ENCODE results near the gene TAF1A.
A peak's percentile ranks its signal among the peaks of the same experiment; 100 is the strongest.

The TAF1A gene

DNA sequence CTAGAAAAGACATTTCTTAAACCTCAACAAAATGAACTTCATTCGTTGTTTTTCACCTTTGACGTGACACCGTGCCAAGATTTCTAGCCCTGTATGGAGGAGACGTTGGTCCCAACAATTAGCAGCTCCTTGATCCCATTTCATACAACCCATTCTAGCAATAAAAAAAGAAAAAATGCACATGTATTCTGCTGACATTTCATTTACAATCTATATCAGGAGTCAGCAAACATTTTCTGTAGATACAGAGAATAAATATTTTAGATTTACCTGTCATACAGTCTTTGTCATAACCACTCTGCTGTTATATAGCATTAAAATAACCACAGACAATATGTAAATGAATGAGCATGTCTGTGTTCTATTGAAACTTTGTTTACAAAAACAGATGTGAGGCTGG is 7.0 kb upstream of the TAF1A start:
- no peak overlapping the region for H3K27ac ChIP-seq (ENCODE audit: low read depth, low read length)
- H3K27me3 ChIP-seq (ENCODE audit: insufficient read depth, low read length) = no peaks in the 10 kb centered on the region
- peaks cover 19% of the 10 kb centered on the region for H3K4me1 ChIP-seq (ENCODE audit: control insufficient read depth, insufficient read depth, low read length, unreplicated experiment)
- no peaks in the 10 kb centered on the region for H3K36me3 ChIP-seq (ENCODE audit: insufficient read depth, low read length)
- H2AFZ ChIP-seq (ENCODE audit: low read length, unreplicated experiment) = no peak overlapping the region
- no peaks in the 10 kb centered on the region for H3K79me2 ChIP-seq (ENCODE audit: control insufficient read depth, insufficient read depth, low read length, unreplicated experiment)
- H3K4me3 ChIP-seq (ENCODE audit: low read depth, low read length) = no peak overlapping the region

DNA sequence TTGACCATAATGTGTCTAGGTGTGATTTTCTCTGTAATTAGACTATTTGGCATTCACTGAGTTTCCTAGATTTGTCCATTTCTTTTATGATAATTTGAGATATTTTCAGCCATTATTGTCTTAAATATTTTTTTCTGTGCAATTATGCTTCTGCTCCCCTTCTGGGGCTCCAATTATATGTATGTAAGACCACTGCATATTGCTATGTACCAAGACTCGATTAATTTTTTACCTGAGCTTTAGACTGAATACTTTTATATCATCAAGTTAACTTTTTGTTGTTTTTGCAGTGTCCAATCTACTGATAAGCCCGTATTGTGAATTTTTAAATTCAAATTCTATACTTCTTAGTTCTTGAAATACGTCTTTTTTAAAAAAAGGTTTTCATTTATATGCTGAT is 5.1 kb upstream of the TAF1A start:
- Histone ChIP-seq H3K79me2 (ENCODE audit: control insufficient read depth, insufficient read depth, low read length, unreplicated experiment) (peaks cover 3% of the 10 kb centered on the region), H3K4me3 (ENCODE audit: low read depth, low read length) (no peak overlapping the region)

DNA sequence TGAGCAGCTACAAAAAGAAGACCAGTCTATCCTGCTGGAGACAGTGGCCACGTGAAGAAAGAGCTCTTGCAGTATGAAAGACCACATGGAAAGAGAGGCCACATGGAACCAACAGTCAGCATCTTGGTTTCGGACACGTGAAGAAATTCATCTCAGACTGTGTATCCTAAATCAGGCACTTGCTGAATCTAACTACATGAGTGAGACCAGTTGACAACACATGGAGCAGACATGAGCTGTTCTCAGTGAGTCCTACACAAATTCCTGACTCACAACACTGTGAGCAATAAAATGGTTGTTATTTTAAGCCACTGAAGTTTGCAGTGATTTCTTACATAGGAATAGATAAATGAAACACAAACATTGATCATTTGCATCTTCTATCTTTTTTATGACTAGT is 2.4 kb upstream of the TAF1A start:
- no peaks in the 10 kb centered on the region for H3K36me3 ChIP-seq (ENCODE audit: insufficient read depth, low read length)
- no peaks in the 10 kb centered on the region for H3K27me3 ChIP-seq (ENCODE audit: insufficient read depth, low read length)
- peaks cover 13% of the 10 kb centered on the region for H3K4me1 ChIP-seq (ENCODE audit: control insufficient read depth, insufficient read depth, low read length, unreplicated experiment)
- H3K27ac ChIP-seq (ENCODE audit: low read depth, low read length) = no peak overlapping the region
- H2AFZ ChIP-seq (ENCODE audit: low read length, unreplicated experiment) = no peak overlapping the region
- peaks cover 23% of the 10 kb centered on the region for H3K79me2 ChIP-seq (ENCODE audit: control insufficient read depth, insufficient read depth, low read length, unreplicated experiment)
- H3K4me3 ChIP-seq (ENCODE audit: low read depth, low read length) = no peak overlapping the region

More for the DNA sequence above, 5.1 kb upstream of the TAF1A start:
- Histone ChIP-seq H3K36me3 (ENCODE audit: insufficient read depth, low read length) (no peaks in the 10 kb centered on the region), H2AFZ (ENCODE audit: low read length, unreplicated experiment) (no peak overlapping the region), H3K27me3 (ENCODE audit: insufficient read depth, low read length) (no peaks in the 10 kb centered on the region), H3K27ac (ENCODE audit: low read depth, low read length) (no peak overlapping the region), H3K4me1 (ENCODE audit: control insufficient read depth, insufficient read depth, low read length, unreplicated experiment) (peaks cover 8% of the 10 kb centered on the region)

DNA sequence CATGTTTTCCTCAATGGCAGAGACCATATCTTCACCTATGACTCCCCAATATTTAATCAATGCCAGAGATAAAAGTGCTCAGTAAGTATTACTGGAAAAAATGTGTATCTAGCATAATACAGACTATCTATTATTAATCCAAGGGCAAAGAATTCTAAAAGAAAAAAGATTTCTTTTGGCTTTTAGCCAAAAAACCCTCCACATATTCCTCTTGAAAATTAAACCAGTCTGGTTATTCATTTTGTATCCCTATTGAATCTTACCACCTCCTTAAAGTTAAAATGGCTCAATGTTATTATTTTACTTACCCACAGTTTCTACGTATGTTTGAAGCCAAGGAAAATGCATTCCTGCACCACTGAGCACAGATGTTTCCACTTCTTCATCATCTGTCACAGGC is 1.6 kb downstream of the TAF1A start:
- H3K79me2 ChIP-seq (ENCODE audit: control insufficient read depth, insufficient read depth, low read length, unreplicated experiment) = peaks cover 39% of the 10 kb centered on the region
- H3K4me1 ChIP-seq (ENCODE audit: control insufficient read depth, insufficient read depth, low read length, unreplicated experiment) = peaks cover 13% of the 10 kb centered on the region
- H3K4me3 ChIP-seq (ENCODE audit: low read depth, low read length) = peak overlapping the region; percentile 91
- H2AFZ ChIP-seq (ENCODE audit: low read length, unreplicated experiment) = no peak overlapping the region
- no peaks in the 10 kb centered on the region for H3K27me3 ChIP-seq (ENCODE audit: insufficient read depth, low read length)
- peaks cover 7% of the 10 kb centered on the region; the same call in 1 of the 2 replicates for H3K36me3 ChIP-seq (ENCODE audit: insufficient read depth, low read length)
- H3K27ac ChIP-seq (ENCODE audit: low read depth, low read length) = no peak overlapping the region

DNA sequence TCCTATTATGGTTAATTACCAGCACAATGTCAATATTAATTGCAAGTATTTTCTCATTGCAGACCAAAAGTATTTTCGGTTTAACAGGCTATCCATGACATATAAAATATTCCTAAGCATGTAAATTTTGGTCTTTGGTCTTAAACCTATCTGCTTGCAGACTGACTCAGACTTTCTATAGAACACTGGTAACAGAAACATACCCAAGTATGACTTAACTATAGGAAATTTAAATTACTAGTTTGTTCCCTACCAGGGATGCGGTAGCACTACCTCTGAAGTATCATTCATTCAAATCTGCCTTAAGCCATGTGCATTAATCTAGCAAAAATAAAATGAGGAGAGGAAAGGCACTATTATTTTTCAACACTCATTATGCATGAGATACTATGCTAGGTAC is 2.9 kb downstream of the TAF1A start:
- Histone ChIP-seq H3K79me2 (ENCODE audit: control insufficient read depth, insufficient read depth, low read length, unreplicated experiment) (peaks cover 39% of the 10 kb centered on the region), H3K36me3 (ENCODE audit: insufficient read depth, low read length) (peaks cover 14% of the 10 kb centered on the region; the same call in 1 of the 2 replicates), H3K27me3 (ENCODE audit: insufficient read depth, low read length) (no peaks in the 10 kb centered on the region), H3K4me1 (ENCODE audit: control insufficient read depth, insufficient read depth, low read length, unreplicated experiment) (peaks cover 22% of the 10 kb centered on the region), H3K4me3 (ENCODE audit: low read depth, low read length) (no peak overlapping the region), H3K27ac (ENCODE audit: low read depth, low read length) (no peak overlapping the region), H2AFZ (ENCODE audit: low read length, unreplicated experiment) (no peak overlapping the region)

DNA sequence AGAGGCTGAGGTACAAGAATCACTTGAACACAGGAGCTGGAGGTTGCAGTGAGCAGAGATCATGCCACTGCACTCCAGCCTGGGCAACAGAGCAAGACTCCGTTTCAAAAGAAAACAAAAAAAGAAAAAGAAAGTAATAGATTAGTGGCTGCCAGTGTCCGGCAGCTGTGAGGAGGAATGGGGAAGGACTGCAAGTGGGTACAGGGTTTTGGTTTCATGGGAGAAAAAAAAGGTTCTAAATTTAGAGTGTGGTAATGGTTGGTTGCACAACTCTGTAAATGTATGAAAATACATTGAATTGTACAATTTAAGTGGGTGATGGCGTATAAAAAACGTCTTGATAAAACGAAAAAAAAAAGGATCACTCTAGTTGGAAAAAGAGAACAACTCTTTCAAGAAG is 6.7 kb downstream of the TAF1A start:
- Histone ChIP-seq H3K36me3 (ENCODE audit: insufficient read depth, low read length) (peaks cover 14% of the 10 kb centered on the region; the same call in 1 of the 2 replicates), H3K4me3 (ENCODE audit: low read depth, low read length) (no peak overlapping the region), H2AFZ (ENCODE audit: low read length, unreplicated experiment) (no peak overlapping the region), H3K4me1 (ENCODE audit: control insufficient read depth, insufficient read depth, low read length, unreplicated experiment) (peaks cover 14% of the 10 kb centered on the region), H3K27me3 (ENCODE audit: insufficient read depth, low read length) (no peaks in the 10 kb centered on the region), H3K79me2 (ENCODE audit: control insufficient read depth, insufficient read depth, low read length, unreplicated experiment) (peaks cover 20% of the 10 kb centered on the region), H3K27ac (ENCODE audit: low read depth, low read length) (no peak overlapping the region)

DNA sequence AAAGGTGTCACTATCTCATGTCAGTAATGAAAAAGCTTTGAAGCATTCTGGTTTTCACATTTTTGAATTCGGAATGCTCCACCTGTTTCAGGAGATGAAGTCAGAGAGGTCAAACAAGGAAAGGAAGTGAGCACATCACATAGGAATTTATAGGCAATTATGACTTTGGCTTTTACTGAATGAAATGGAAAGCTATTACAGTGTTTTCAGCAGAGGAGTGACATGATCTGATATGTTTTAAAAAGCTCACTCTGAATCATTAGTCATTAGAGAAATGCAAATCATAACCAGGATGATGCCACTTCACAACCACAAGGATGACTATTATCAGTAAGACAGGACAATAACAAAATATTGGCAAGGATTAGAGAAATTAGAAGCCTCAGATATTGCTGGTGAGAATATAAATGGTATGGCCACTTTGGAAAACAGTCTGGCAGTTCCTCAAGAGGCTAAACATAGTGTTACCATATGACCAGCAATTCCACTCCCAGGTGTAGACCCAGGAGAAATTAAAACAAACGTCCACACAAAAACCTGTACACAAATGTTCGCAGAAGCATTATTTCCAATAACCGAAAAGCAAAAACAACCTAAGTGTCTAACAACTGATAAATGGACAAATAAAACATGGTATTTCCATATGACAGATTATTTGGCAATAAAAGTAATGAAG is 7.5 kb downstream of the TAF1A start:
- Histone ChIP-seq H2AFZ (ENCODE audit: low read length, unreplicated experiment) (no peak overlapping the region), H3K27ac (ENCODE audit: low read depth, low read length) (peak overlapping the region; percentile 37), H3K27me3 (ENCODE audit: insufficient read depth, low read length) (no peaks in the 10 kb centered on the region), H3K79me2 (ENCODE audit: control insufficient read depth, insufficient read depth, low read length, unreplicated experiment) (peaks cover 16% of the 10 kb centered on the region), H3K36me3 (ENCODE audit: insufficient read depth, low read length) (peaks cover 18% of the 10 kb centered on the region), H3K4me1 (ENCODE audit: control insufficient read depth, insufficient read depth, low read length, unreplicated experiment) (peaks cover 13% of the 10 kb centered on the region), H3K4me3 (ENCODE audit: low read depth, low read length) (no peak overlapping the region)

DNA sequence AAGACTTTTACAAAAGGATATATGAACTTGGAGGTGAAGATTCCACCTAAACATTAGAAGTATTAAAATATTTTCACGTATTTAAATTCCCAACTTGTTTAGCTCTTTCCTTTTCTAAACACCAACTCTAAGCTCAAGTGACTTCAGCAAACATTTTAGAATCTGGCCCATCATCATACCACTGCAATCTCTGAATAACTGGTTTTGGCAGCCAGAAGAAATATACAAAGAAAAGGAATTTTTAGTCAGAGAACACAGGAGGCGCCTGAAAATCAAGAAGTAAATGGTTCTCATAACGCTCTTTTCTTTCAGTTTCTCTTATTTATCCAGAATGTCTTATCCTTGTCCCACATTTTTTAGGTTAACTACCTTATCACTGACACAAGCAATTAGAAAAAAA is 10.4 kb downstream of the TAF1A start:
- Histone ChIP-seq H3K27me3 (ENCODE audit: insufficient read depth, low read length) (no peaks in the 10 kb centered on the region), H3K4me1 (ENCODE audit: control insufficient read depth, insufficient read depth, low read length, unreplicated experiment) (peaks cover 13% of the 10 kb centered on the region), H3K4me3 (ENCODE audit: low read depth, low read length) (no peak overlapping the region), H2AFZ (ENCODE audit: low read length, unreplicated experiment) (no peak overlapping the region), H3K79me2 (ENCODE audit: control insufficient read depth, insufficient read depth, low read length, unreplicated experiment) (no peaks in the 10 kb centered on the region), H3K36me3 (ENCODE audit: insufficient read depth, low read length) (peaks cover 37% of the 10 kb centered on the region), H3K27ac (ENCODE audit: low read depth, low read length) (no peak overlapping the region)

DNA sequence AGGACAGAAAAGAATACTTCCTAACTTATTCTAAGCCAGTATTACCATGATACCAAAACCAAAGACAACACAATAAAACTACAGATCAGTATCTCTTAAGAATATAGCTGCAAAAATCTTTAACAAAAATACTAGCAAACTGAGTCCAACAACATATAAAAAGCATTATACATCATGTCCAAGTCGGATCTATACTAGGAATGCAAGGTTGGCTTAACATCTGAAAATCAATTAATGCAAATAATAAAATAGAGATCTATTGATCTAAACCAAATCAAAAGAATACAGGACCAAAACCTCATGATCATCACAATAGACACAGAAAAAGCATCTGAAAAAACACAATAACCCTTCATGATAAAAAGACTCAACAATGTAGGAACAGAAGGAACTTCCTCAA is 18.9 kb downstream of the TAF1A start:
- Histone ChIP-seq H3K27me3 (ENCODE audit: insufficient read depth, low read length) (no peaks in the 10 kb centered on the region), H3K27ac (ENCODE audit: low read depth, low read length) (no peak overlapping the region), H3K4me3 (ENCODE audit: low read depth, low read length) (no peak overlapping the region), H2AFZ (ENCODE audit: low read length, unreplicated experiment) (no peak overlapping the region), H3K79me2 (ENCODE audit: control insufficient read depth, insufficient read depth, low read length, unreplicated experiment) (no peaks in the 10 kb centered on the region), H3K36me3 (ENCODE audit: insufficient read depth, low read length) (peaks cover 42% of the 10 kb centered on the region), H3K4me1 (ENCODE audit: control insufficient read depth, insufficient read depth, low read length, unreplicated experiment) (no peaks in the 10 kb centered on the region)

DNA sequence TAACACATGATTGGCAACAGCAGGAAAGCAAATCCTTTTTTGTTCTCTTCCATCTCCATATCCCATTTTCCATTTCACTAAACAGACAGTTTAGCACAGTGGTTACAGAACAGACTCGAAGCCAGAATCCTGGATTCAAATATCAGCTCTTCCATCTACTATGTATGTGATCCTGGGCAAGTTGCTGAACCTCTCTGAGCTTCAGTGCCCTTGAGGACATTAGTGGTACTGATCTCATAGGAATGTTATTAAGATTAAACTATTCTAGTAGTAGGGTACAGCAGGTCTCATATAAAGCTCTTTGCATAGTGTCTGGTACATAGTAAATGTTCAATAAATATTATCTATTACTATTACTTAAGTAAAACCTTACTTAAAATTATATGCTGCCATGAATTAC is 28.1 kb downstream of the TAF1A start:
- Histone ChIP-seq H2AFZ (ENCODE audit: low read length, unreplicated experiment) (no peak overlapping the region), H3K36me3 (ENCODE audit: insufficient read depth, low read length) (peaks cover 9% of the 10 kb centered on the region; the same call in 1 of the 2 replicates), H3K4me3 (ENCODE audit: low read depth, low read length) (no peak overlapping the region), H3K27ac (ENCODE audit: low read depth, low read length) (no peak overlapping the region), H3K79me2 (ENCODE audit: control insufficient read depth, insufficient read depth, low read length, unreplicated experiment) (no peaks in the 10 kb centered on the region), H3K27me3 (ENCODE audit: insufficient read depth, low read length) (no peaks in the 10 kb centered on the region), H3K4me1 (ENCODE audit: control insufficient read depth, insufficient read depth, low read length, unreplicated experiment) (peaks cover 2% of the 10 kb centered on the region)

DNA sequence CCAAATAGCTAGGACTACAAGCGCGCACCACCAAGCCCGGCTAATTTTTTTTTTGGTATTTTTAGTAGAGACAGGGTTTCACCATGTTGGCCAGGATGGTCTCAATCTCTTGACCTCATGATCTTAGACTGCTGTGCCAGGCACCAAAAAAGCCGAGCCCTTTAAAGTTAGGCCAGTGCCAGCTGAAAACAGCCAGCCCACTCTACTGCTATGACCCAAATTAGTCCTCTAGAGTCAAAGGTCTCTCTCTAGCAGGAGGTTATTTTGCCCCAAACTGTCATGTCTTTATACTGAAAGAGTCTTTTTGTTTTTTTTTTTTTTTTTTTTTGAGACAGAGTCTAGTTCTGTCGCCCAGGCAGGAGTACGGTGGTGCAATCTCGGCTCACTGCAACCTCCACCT is 32.2 kb downstream of the TAF1A start:
- Histone ChIP-seq H3K27ac (ENCODE audit: low read depth, low read length) (no peak overlapping the region), H3K79me2 (ENCODE audit: control insufficient read depth, insufficient read depth, low read length, unreplicated experiment) (no peaks in the 10 kb centered on the region), H2AFZ (ENCODE audit: low read length, unreplicated experiment) (no peak overlapping the region), H3K4me1 (ENCODE audit: control insufficient read depth, insufficient read depth, low read length, unreplicated experiment) (peaks cover 8% of the 10 kb centered on the region), H3K36me3 (ENCODE audit: insufficient read depth, low read length) (peaks cover 11% of the 10 kb centered on the region; the same call in 1 of the 2 replicates), H3K4me3 (ENCODE audit: low read depth, low read length) (no peak overlapping the region), H3K27me3 (ENCODE audit: insufficient read depth, low read length) (no peaks in the 10 kb centered on the region)
